Calu3 (cell line): ENCODE results near the gene DNAJC25. TPM values are rescaled to one million over a fixed set of nuclear protein-coding genes. Genes with fewer than 3 reads are reported as not detected.
A peak's percentile ranks its signal among the peaks of the same experiment; 100 is the strongest.
"Not testable (repeated sequence)": the region's sequence is repeated elsewhere in the genome, so short reads cannot be mapped to it uniquely, and the experiment has no call there.

ENCODE experiments used
- BruUV-seq: library from RNA; stranded (reverse); fragments of 400-500 nt; replicated peaks from 2 replicates; lab custom pipeline; 2021; lab: Mats Ljungman, UMichigan
- CTCF ChIA-PET: fragments of 300-600 bp; sonication (Branson Sonifier 250); formaldehyde crosslinking; loops from one replicate; lab custom pipeline; 2022; ENCODE audit warnings: antibody characterized with exemption; lab: Charles Lee
- DNase-seq: peaks from one replicate; pipeline ENCODE4 v3.0.0; 2022
- H3K27ac Mint-ChIP-seq: one replicate; pipeline ENCODE4 v1.8.0; 2022; ENCODE audit warnings: mixed read lengths; ENCODE audit not compliant: unreplicated experiment
- H3K27me3 Mint-ChIP-seq: one replicate; pipeline ENCODE4 v1.8.0; 2022; ENCODE audit warnings: mixed read lengths; ENCODE audit not compliant: unreplicated experiment
- H3K36me3 Mint-ChIP-seq: one replicate; pipeline ENCODE4 v1.8.0; 2022; ENCODE audit warnings: mild to moderate bottlenecking, moderate library complexity, mixed read lengths; ENCODE audit not compliant: insufficient read depth, unreplicated experiment
- H3K4me1 Mint-ChIP-seq: one replicate; pipeline ENCODE4 v1.8.0; 2022; ENCODE audit warnings: mild to moderate bottlenecking, low read depth, mixed read lengths; ENCODE audit not compliant: unreplicated experiment
- H3K4me3 Mint-ChIP-seq: one replicate; pipeline ENCODE4 v1.8.0; 2022; ENCODE audit warnings: mild to moderate bottlenecking, low read depth, moderate library complexity, mixed read lengths; ENCODE audit not compliant: unreplicated experiment
- H3K9me3 Mint-ChIP-seq: one replicate; pipeline ENCODE4 v1.8.0; 2022; ENCODE audit warnings: low read depth, mixed read lengths; ENCODE audit not compliant: unreplicated experiment
- intact Hi-C: fragments of 100-400 bp; cut with micrococcal nuclease; formaldehyde crosslinking; loops from one replicate; pipeline ENCODE4 v1.10.0; 2022; ENCODE audit not compliant: unreplicated experiment
- total RNA-seq: library from RNA; stranded (reverse); gene quantifications from 2 replicates; pipeline ENCODE4 v1.2.3, GENCODE V29; 2022
- TF ChIP-seq, protein P1 (sequence below): fragments of 200-600 bp; IDR thresholded peaks from one replicate; pipeline ENCODE4 v1.8.0; 2022; ENCODE audit warnings: antibody characterized with exemption; ENCODE audit not compliant: unreplicated experiment

DNAJC25 gene
- total RNA-seq, 1 experiment from 2014 or later: 6.3 TPM

DNA sequence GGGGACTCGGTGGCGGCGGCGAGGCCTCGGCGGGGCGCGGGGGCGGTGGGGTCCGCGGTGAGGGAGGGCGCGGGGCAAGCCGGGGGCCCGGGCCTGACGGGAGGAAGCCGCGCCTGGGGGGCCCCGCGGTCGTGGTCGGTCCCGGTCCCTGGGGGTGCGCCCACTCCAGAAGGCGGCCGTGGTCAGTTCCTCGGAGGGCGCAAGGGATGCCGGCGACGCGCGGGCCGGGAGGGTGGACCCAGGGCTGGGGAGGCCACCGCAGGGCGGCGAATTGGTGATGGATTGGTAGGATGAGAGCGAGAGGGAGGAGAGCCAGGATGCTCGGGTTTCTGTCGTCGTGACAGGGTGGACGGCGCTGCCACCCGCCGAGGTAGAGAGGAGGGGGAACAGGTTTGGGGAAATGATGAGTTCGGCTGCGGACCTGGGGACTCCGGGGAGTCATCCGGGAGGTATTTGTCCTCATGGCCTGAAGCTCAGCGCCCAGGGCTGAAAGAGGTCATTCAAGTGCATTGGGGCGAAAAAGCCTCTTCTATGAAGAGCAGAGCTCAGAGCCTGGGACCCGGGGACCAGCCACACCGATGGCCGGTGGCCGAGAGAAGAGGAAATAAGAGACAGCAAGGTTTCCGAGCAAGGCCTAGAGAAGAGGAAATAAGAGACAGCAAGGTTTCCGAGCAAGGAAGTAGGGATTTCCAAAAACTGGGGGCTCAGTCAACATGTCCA is 30.8 kb downstream of the DNAJC25 start:
- TF ChIP-seq, protein P1, sequence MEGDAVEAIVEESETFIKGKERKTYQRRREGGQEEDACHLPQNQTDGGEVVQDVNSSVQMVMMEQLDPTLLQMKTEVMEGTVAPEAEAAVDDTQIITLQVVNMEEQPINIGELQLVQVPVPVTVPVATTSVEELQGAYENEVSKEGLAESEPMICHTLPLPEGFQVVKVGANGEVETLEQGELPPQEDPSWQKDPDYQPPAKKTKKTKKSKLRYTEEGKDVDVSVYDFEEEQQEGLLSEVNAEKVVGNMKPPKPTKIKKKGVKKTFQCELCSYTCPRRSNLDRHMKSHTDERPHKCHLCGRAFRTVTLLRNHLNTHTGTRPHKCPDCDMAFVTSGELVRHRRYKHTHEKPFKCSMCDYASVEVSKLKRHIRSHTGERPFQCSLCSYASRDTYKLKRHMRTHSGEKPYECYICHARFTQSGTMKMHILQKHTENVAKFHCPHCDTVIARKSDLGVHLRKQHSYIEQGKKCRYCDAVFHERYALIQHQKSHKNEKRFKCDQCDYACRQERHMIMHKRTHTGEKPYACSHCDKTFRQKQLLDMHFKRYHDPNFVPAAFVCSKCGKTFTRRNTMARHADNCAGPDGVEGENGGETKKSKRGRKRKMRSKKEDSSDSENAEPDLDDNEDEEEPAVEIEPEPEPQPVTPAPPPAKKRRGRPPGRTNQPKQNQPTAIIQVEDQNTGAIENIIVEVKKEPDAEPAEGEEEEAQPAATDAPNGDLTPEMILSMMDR: no peak
- no peaks in the 10 kb centered on the region for H3K9me3 Mint-ChIP-seq
- peaks cover 20% of the 10 kb centered on the region for H3K4me1 Mint-ChIP-seq
- H3K36me3 Mint-ChIP-seq: peaks cover 25% of the 10 kb centered on the region
- H3K4me3 Mint-ChIP-seq: peak overlapping the region; percentile 94
- CTCF ChIA-PET: interaction anchor here (0.6 kb wide), 1 partner anchor 348 kb away, joined by 3 read pairs; no protein-coding TSS in a partner anchor
- BruUV-seq: no TSS peak
- no peaks in the 10 kb centered on the region for H3K27me3 Mint-ChIP-seq
- intact Hi-C loops: no loop called here
- peak overlapping the region; percentile 53 for H3K27ac Mint-ChIP-seq
- DNase-seq: peak; percentile 25

DNA sequence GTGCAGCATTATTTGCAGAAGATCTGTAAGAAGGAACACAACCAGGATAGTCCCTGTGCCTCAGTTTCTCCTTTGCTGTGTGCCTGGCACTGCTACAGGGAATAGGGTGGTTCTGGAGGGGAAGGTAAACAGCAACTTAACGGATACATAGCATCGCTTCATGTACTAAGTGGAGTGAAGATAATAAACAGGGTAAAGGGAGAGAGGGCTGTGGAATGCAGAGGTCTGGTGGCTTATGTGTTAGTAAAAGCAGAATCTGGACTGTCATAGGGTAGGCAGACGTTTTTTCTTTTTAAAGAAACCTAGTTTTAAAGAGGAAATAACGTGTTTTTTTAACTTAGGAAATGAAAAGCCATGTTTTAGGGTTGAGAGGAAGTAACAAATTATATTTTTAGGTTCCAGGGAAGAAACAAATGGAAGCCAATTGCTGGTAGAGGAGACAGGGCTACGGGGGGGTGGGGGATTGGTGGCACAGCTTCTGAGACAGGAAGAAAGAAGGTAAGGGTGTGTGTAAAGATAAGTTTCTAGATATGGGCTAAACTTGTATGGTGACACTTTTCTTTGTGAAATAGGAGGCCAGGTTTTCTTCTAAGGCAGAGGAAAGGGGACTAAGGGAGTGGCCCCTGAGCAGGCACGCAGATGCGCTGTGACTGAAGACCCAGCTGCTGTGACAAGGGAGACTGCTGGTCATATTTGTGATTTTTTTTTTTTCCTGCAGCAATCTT is 31.6 kb downstream of the DNAJC25 start:
- no peak for DNase-seq
- BruUV-seq: no TSS peak
- Mint-ChIP-seq H3K27ac (no peak overlapping the region), H3K4me3 (peak overlapping the region; percentile 94), H3K36me3 (peaks cover 25% of the 10 kb centered on the region), H3K9me3 (no peaks in the 10 kb centered on the region), H3K27me3 (no peaks in the 10 kb centered on the region), H3K4me1 (peaks cover 20% of the 10 kb centered on the region)
- intact Hi-C loops: no loop called here
- TF ChIP-seq, protein P1: no peak
- CTCF ChIA-PET: interaction anchor here (0.6 kb wide), 1 partner anchor 347 kb away, joined by 3 read pairs; no protein-coding TSS in a partner anchor

DNA sequence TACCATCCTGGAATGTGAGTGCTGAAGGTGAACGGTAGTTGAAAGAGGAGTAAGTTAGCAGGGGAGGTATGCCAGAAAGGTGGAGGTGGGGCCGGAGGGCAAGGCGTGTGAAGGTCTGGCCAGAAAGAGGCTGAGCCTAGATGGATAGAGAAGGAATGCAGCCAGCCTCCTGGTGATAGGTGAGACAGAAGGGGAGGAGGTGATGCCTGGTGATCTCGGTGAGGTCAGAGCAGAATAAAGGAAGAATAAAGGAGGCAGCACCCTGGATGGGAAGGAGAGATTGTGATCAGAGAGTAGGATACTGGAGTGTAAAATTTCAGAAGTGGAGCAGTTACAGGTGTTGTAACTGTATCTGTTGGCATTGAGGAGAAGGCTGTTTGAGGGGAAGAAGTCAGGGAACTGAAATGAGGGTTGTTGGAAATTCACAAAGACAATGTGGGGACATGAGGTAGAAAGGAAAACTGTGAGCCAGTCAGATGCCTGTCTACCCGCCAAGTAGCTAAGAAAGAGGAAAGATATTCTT is 32.2 kb downstream of the DNAJC25 start:
- H3K27me3 Mint-ChIP-seq: no peaks in the 10 kb centered on the region
- H3K9me3 Mint-ChIP-seq: no peaks in the 10 kb centered on the region
- no peak overlapping the region for H3K27ac Mint-ChIP-seq
- no peak for DNase-seq
- H3K36me3 Mint-ChIP-seq: peaks cover 25% of the 10 kb centered on the region
- TF ChIP-seq, protein P1: no peak
- CTCF ChIA-PET: no interaction called here
- BruUV-seq: no TSS peak
- no peak overlapping the region for H3K4me3 Mint-ChIP-seq
- intact Hi-C loops: no loop called here
- H3K4me1 Mint-ChIP-seq: peaks cover 20% of the 10 kb centered on the region

DNA sequence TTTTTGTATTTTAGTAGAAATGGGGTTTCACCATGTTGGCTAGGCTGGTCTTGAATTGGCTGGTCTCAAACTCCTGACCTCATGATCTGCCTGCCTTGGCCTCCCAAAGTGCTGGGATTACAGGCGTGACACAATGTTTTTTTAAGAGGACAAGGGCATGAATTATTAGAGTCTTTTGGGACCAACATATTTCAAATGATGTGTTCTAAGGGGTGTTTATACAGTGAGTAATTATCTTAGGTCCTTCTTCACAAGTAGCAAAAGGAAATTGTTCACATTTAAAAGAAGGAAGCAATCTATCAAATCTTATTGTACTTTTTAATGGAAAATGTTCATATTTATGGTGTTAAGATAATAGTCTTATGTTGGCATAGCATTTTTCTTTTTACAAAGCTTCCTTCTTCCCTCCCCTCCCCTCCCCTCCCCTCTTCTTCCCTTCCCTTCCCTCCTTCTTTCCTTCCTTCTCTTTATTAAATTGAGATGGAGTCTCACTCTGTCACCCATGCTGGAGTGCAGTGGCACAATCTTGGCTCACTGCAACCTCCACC is 37.0 kb downstream of the DNAJC25 start:
- CTCF ChIA-PET: no interaction called here
- no peaks in the 10 kb centered on the region for H3K9me3 Mint-ChIP-seq
- no TSS peak for BruUV-seq
- no peak for DNase-seq
- peaks cover 5% of the 10 kb centered on the region for H3K36me3 Mint-ChIP-seq
- H3K27ac Mint-ChIP-seq: no peak overlapping the region
- H3K27me3 Mint-ChIP-seq: no peaks in the 10 kb centered on the region
- intact Hi-C loops: no loop called here
- TF ChIP-seq, protein P1: no peak
- H3K4me3 Mint-ChIP-seq: no peak overlapping the region
- H3K4me1 Mint-ChIP-seq: peaks cover 6% of the 10 kb centered on the region

DNA sequence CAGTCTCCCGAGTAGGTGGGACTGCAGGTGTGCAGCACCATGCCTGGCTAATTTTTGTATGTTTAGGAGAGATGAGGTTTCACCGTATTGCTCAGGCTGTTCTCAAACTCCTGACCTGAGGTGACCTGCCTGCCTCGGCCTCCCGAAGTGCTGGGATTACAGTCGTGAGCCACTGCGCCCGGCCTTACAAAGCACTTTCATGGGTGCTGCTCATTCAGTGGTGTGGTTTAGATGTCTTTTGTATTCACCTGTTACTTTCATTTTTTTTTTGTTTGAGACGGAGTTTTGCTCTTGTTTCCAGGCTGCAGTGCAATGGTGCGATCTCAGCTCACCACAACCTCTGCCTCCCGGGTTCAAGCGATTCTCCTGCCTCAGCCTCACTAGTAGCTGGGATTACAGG is 37.5 kb downstream of the DNAJC25 start:
- DNase-seq, H3K4me1 Mint-ChIP-seq, H3K27ac Mint-ChIP-seq, H3K36me3 Mint-ChIP-seq, H3K4me3 Mint-ChIP-seq, H3K27me3 Mint-ChIP-seq, H3K9me3 Mint-ChIP-seq, BruUV-seq, intact Hi-C loops, CTCF ChIA-PET: not testable (repeated sequence)
